ENCODE data around the gene ACTN1.

DNA sequence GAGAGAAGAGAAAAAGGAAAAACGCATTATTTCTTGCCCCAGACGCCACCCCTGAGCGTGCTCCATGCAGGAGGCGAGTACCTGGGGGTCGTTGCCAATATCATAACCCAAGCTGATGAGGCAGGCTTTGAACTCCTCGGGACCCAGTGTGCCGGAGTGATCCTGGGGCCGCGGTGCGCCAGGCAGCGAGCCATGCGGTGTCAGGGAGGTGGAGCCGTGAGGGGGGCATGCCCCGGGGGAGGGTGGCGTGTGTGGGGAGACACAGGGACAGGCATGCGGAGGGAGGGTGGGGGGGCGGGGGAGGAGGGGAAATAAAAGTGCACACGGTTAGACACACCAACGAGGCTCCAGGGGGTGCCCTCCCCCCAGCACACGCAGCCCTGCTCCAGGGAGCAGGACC is 100.2 kb downstream of the ACTN1 start:
- TF ChIP-seq, protein P1, sequence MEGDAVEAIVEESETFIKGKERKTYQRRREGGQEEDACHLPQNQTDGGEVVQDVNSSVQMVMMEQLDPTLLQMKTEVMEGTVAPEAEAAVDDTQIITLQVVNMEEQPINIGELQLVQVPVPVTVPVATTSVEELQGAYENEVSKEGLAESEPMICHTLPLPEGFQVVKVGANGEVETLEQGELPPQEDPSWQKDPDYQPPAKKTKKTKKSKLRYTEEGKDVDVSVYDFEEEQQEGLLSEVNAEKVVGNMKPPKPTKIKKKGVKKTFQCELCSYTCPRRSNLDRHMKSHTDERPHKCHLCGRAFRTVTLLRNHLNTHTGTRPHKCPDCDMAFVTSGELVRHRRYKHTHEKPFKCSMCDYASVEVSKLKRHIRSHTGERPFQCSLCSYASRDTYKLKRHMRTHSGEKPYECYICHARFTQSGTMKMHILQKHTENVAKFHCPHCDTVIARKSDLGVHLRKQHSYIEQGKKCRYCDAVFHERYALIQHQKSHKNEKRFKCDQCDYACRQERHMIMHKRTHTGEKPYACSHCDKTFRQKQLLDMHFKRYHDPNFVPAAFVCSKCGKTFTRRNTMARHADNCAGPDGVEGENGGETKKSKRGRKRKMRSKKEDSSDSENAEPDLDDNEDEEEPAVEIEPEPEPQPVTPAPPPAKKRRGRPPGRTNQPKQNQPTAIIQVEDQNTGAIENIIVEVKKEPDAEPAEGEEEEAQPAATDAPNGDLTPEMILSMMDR (IDR thresholded peaks at IDR 0.05), result no peak
- TF ChIP-seq POLR2AphosphoS5 (IDR thresholded peaks at IDR 0.05), result no peak
- no peak for TF ChIP-seq POLR2A (IDR thresholded peaks at IDR 0.05)

Measured in breast epithelium (tissue), 3 donors.